Fibroblast of mammary gland (primary cell): ENCODE measurements around the gene PPY.

Experiments
- DNase-seq: peaks from one replicate; pipeline ENCODE4 v3.0.0-alpha.2; 2010; ENCODE audit warnings: low read depth
- H3K4me3 ChIP-seq: 2 replicates; pipeline ENCODE4 v1.5.1; 2011; ENCODE audit warnings: low read depth, mild to moderate bottlenecking, low read length, moderate library complexity; ENCODE audit not compliant: control insufficient read depth
- CTCF ChIP-seq: conservative IDR thresholded peaks from 2 replicates; pipeline ENCODE4 v1.5.1; 2011; ENCODE audit warnings: low read depth, low read length, inconsistent platforms; ENCODE audit not compliant: control insufficient read depth, insufficient read depth

The PPY gene

DNA sequence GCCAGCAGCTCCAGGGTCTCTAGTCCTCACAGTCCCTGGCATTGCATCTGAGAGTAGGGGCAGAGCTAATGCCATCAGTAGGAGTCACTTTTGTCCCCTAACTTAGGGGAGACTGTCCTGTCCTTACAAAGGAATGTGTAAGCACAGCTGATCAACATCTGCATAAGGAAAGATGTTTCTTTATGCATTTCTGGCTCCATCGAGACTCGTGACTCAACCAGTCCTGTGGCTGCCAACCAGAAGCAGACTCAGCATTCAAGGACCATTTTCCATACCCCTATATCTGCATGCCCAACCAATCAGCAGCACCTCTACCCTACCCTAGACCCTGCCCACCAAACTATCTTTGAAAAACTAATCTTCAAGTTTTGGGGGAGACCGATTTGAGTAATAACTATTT lies 26.7 kb downstream of the PPY start:
- no peak overlapping the region for H3K4me3 ChIP-seq
- TF ChIP-seq CTCF: no peak
- peak; percentile 47 for DNase-seq

GRCh38 chr17:43914451-43914850 lies 27.8 kb downstream of the PPY start:
- no peak overlapping the region for H3K4me3 ChIP-seq
- DNase-seq: no peak
- no peak for TF ChIP-seq CTCF

GRCh38 chr17:43913584-43913983 lies 28.7 kb downstream of the PPY start:
- TF ChIP-seq CTCF: no peak
- no peak for DNase-seq
- no peak overlapping the region for H3K4me3 ChIP-seq

GRCh38 chr17:43912635-43913304 lies 29.5 kb downstream of the PPY start:
- H3K4me3 ChIP-seq: no peak overlapping the region
- DNase-seq: no peak
- no peak for TF ChIP-seq CTCF

DNA sequence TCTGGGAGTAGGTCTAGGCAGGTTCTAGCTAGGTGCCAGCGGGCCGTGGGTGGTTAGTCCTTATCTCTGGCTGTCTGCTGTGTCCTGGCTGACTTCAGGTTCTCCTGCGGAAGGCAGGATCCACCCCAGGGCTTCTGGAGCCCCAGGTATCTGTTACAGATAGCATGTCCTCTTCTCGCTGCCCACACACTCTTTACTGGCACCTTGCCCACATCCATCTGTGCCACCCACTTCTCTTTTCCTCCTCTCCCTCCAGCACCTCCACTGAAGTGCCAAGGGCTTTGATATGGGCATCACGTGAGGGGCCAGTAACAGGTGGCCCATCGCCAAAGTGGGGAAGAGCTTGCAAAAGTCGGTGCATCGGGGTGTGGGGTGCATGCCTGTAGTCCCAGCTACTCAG lies 30.4 kb downstream of the PPY start:
- DNase-seq: no peak
- TF ChIP-seq CTCF: no peak
- no peak overlapping the region for H3K4me3 ChIP-seq

DNA sequence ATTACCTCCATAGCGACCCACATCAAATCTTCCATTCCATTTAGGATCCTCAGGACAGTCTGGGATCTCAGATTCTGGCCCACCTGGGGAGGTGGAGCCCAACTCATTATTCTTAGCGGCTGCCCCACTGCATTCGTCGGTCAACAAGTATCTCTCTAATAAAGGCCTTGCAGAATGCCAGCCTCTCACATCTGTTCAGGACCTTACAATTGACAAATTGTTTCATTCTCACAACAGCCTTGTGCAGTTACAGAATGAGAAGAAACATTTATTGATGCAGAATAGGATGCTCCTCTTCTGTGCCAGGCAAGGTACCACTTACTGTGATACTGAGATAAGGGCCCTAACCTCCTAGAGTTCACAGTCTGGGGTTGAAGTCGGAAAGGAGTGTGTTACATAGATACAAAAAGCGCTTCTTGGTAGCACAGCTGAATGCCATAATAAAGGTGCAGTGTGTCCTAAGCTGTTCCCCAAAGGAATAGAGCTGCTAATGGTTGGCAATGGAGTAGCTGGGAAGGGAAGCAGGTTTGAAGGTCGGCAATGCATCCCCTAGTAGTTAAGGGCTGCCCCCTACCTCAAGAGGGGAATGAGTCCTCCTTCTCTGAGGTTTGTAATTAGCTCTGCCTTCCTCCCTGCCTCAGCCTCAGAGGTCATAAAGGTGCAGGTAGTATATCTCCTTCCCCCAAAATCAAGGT lies 32.6 kb downstream of the PPY start:
- TF ChIP-seq CTCF: no peak
- no peak overlapping the region for H3K4me3 ChIP-seq
- DNase-seq: no peak
